GM03348 (cell line): Measurements from ENCODE around the gene ZNRF2.
"Not testable (repeated sequence)": the region's sequence is repeated elsewhere in the genome, so short reads cannot be mapped to it uniquely, and the experiment has no call there.

Source experiments
- DNase-seq: peaks from one replicate; pipeline ENCODE4 v3.0.0; 2012; ENCODE audit warnings: low spot score

Gene ZNRF2

GRCh38 chr7:30263090-30263710, 21.2 kb upstream of the ZNRF2 start:
- DNase-seq, result no peak

- DNase-seq, result no peak
These were observed 20.3 kb upstream of the ZNRF2 start for GRCh38 chr7:30264052-30264451.

GRCh38 chr7:30265189-30265588, 19.2 kb upstream of the ZNRF2 start:
- DNase-seq, result not testable (repeated sequence)

GRCh38 chr7:30266686-30267085, 17.7 kb upstream of the ZNRF2 start:
- no peak for DNase-seq

- no peak for DNase-seq
These were observed 15.8 kb upstream of the ZNRF2 start for GRCh38 chr7:30268586-30268985.

GRCh38 chr7:30269490-30269889, 14.9 kb upstream of the ZNRF2 start:
- no peak for DNase-seq

- DNase-seq, result no peak
These were observed 13.5 kb upstream of the ZNRF2 start for GRCh38 chr7:30270921-30271320.

GRCh38 chr7:30272126-30272525, 12.3 kb upstream of the ZNRF2 start:
- no peak for DNase-seq

GRCh38 chr7:30273552-30273951, 10.8 kb upstream of the ZNRF2 start:
- DNase-seq, result no peak

GRCh38 chr7:30274641-30275040, 9.8 kb upstream of the ZNRF2 start:
- no peak for DNase-seq

GRCh38 chr7:30276203-30276900, 8.0 kb upstream of the ZNRF2 start:
- DNase-seq, result peak; percentile 63

GRCh38 chr7:30278376-30278775, 6.0 kb upstream of the ZNRF2 start:
- DNase-seq, result no peak

- no peak for DNase-seq
These were observed 5.3 kb upstream of the ZNRF2 start for GRCh38 chr7:30278849-30279652.

GRCh38 chr7:30279653-30279904, 4.8 kb upstream of the ZNRF2 start:
- DNase-seq, result no peak

- no peak for DNase-seq
These were observed 3.8 kb upstream of the ZNRF2 start for GRCh38 chr7:30280631-30281030.

- DNase-seq, result no peak
These were observed 3.1 kb upstream of the ZNRF2 start for GRCh38 chr7:30281263-30281662.

- DNase-seq, result no peak
These were observed 2.6 kb upstream of the ZNRF2 start for GRCh38 chr7:30281791-30282190.

- DNase-seq, result no peak
These were observed 1.7 kb upstream of the ZNRF2 start for GRCh38 chr7:30282735-30283134.

GRCh38 chr7:30285067-30285535, 704 bp downstream of the ZNRF2 start:
- peak; percentile 60 for DNase-seq

GRCh38 chr7:30285536-30286284, 1.3 kb downstream of the ZNRF2 start:
- peak; percentile 47 for DNase-seq

- DNase-seq, result no peak
These were observed 2.4 kb downstream of the ZNRF2 start for GRCh38 chr7:30286749-30287148.

- DNase-seq, result not testable (repeated sequence)
These were observed 3.2 kb downstream of the ZNRF2 start for GRCh38 chr7:30287625-30288024.

- DNase-seq, result not testable (repeated sequence)
These were observed 5.2 kb downstream of the ZNRF2 start for GRCh38 chr7:30289634-30290033.
